Parathyroid adenoma (tissue), 2 donors: ENCODE results near the gene PDE8A.

Source experiments
- H2AFZ ChIP-seq: fragments of 300-600 bp; sonication (generic); one replicate; pipeline ENCODE4 v1.7.0; 2017; ENCODE audit warnings: antibody characterized with exemption, mild to moderate bottlenecking
- H3K27ac ChIP-seq: fragments of 300-600 bp; sonication (generic); one replicate; pipeline ENCODE4 v1.7.0; 2017
- H3K27me3 ChIP-seq: fragments of 300-600 bp; sonication (generic); one replicate; pipeline ENCODE4 v1.7.0; 2017; ENCODE audit warnings: low read length; ENCODE audit not compliant: control insufficient read depth, insufficient read depth
- H3K36me3 ChIP-seq: fragments of 300-600 bp; sonication (generic); one replicate; pipeline ENCODE4 v1.7.0; 2017; ENCODE audit warnings: low read length; ENCODE audit not compliant: control insufficient read depth, insufficient read depth
- H3K4me1 ChIP-seq: fragments of 300-600 bp; sonication (generic); one replicate; pipeline ENCODE4 v1.7.0; 2017; ENCODE audit warnings: control low read depth
- H3K4me2 ChIP-seq: fragments of 300-600 bp; sonication (generic); one replicate; pipeline ENCODE4 v1.7.0; 2017; ENCODE audit warnings: low read length
- H3K4me3 ChIP-seq: fragments of 300-600 bp; sonication (generic); one replicate; pipeline ENCODE4 v1.7.0; 2017; ENCODE audit warnings: low read depth, low read length
- H3K79me2 ChIP-seq: fragments of 300-600 bp; sonication (generic); one replicate; pipeline ENCODE4 v1.7.0; 2017; ENCODE audit warnings: control low read depth
- H3K9ac ChIP-seq: fragments of 300-600 bp; sonication (generic); one replicate; pipeline ENCODE4 v1.7.0; 2017; ENCODE audit warnings: mild to moderate bottlenecking
- H3K9me3 ChIP-seq: fragments of 300-600 bp; sonication (generic); one replicate; pipeline ENCODE4 v1.7.0; 2017; ENCODE audit warnings: low read length; ENCODE audit not compliant: control insufficient read depth
- TF ChIP-seq, protein P1 (sequence below): fragments of 300-600 bp; sonication (generic); IDR thresholded peaks from one replicate; pipeline ENCODE4 v1.7.0; 2017; ENCODE audit warnings: antibody characterized with exemption, mild to moderate bottlenecking
- donor health status: primary hyperparathyroidism.

PDE8A gene

DNA sequence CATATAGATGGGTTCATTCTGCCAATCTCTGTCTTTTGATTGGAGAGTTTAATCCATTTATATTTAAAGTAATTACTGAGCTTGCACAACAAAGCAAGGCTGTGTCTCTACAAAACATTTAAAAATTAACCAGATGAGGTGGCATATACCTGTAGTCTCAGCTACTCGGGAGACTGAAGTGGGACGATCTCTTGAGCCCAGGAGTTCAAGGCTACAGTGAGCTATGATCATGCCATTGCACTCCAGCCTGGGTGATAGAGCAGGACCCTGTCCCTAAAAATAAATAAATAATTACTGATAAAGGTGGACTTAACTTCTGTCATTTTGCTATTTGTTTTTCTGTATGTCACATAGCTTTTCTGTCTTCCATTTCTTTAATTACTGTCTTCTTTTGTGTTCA lies 78.1 kb downstream of the PDE8A start:
- no peak overlapping the region for H3K27ac ChIP-seq
- no peaks in the 10 kb centered on the region for H3K36me3 ChIP-seq
- H3K4me3 ChIP-seq, result no peak overlapping the region
- TF ChIP-seq, protein P1, sequence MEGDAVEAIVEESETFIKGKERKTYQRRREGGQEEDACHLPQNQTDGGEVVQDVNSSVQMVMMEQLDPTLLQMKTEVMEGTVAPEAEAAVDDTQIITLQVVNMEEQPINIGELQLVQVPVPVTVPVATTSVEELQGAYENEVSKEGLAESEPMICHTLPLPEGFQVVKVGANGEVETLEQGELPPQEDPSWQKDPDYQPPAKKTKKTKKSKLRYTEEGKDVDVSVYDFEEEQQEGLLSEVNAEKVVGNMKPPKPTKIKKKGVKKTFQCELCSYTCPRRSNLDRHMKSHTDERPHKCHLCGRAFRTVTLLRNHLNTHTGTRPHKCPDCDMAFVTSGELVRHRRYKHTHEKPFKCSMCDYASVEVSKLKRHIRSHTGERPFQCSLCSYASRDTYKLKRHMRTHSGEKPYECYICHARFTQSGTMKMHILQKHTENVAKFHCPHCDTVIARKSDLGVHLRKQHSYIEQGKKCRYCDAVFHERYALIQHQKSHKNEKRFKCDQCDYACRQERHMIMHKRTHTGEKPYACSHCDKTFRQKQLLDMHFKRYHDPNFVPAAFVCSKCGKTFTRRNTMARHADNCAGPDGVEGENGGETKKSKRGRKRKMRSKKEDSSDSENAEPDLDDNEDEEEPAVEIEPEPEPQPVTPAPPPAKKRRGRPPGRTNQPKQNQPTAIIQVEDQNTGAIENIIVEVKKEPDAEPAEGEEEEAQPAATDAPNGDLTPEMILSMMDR, result no peak
- H3K9me3 ChIP-seq, result no peaks in the 10 kb centered on the region
- peaks cover 4% of the 10 kb centered on the region for H3K4me1 ChIP-seq
- H3K27me3 ChIP-seq, result no peaks in the 10 kb centered on the region
- H3K9ac ChIP-seq, result no peak overlapping the region
- peaks cover 8% of the 10 kb centered on the region for H3K79me2 ChIP-seq
- no peak overlapping the region for H2AFZ ChIP-seq
- no peak overlapping the region for H3K4me2 ChIP-seq

DNA sequence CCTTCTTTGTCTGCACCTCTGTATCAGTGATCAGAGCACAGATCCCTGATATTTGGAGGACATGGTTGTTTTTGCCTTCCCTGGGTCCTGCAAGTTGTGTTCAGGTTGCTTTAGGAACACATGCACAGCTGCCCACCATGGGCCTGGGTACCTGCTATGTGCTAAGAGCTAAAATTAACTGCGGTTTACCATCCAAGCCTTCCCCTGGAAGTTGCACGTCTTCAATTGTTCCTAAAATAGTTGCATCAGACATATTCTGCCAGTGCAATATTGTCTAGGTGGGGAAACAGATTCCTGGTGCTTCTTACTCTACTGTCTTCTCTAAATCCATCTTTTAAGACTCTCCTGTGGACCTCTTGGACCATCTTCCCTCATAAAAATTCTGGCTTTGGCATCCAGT lies 80.9 kb downstream of the PDE8A start:
- Histone ChIP-seq H3K9ac (no peak overlapping the region), H3K27ac (no peak overlapping the region)

DNA sequence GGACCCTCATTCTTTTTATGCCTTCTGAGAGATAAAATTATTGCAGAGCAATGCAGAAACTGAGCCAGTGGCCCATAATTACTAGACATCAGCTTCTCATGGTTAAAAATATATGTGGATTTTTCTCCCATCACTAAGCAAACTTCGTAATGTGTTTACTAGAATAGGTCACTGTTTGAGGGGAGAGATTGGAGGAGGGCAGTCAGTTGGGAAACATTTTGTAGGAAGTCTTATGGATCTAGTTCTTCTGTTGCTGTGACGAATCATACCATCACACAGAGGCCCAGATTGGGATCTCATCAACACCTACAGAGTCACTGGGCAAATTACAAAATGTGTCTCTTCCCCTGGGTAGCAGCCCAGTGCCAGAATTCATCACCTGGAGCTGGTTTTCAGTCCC lies 81.4 kb downstream of the PDE8A start:
- Histone ChIP-seq H3K9ac (no peak overlapping the region), H3K27me3 (no peaks in the 10 kb centered on the region), H3K9me3 (no peaks in the 10 kb centered on the region), H3K36me3 (no peaks in the 10 kb centered on the region), H3K27ac (no peak overlapping the region), H3K4me1 (peaks cover 4% of the 10 kb centered on the region), H3K4me2 (no peak overlapping the region), H2AFZ (no peak overlapping the region), H3K4me3 (no peak overlapping the region), H3K79me2 (no peaks in the 10 kb centered on the region)
- TF ChIP-seq, protein P1, result no peak

More for the DNA sequence above, 80.9 kb downstream of the PDE8A start:
- Histone ChIP-seq H3K9me3 (no peaks in the 10 kb centered on the region), H3K4me3 (no peak overlapping the region), H3K27me3 (no peaks in the 10 kb centered on the region), H3K36me3 (no peaks in the 10 kb centered on the region), H3K4me2 (no peak overlapping the region), H3K4me1 (peaks cover 4% of the 10 kb centered on the region), H3K79me2 (peaks cover 2% of the 10 kb centered on the region), H2AFZ (no peak overlapping the region)
- TF ChIP-seq, protein P1, result no peak

DNA sequence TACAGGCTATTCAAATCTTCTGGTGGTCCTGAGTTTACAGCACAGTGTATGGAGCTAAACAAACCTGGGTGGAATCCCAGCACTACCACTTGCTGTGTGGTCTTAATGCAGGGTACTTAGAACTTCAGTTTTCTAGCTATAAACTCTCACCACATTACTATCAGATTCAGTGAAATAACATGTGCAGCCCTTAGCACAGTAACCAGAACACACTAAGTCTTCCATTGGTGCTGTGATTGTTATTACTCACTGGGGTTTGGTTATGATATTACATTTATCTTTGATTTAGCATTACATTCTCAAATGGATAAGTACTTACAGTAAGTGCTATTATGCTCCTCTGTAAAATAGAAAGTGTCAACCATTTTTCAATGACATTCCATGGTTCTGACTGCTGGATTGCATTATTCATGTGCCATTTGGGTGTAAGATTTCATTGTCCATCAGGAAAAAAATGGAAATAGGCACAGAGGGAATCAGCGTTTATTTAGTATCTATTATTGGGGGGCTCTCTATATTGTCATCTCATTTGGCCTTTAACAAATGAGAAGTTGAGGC lies 81.9 kb downstream of the PDE8A start:
- Histone ChIP-seq H2AFZ (no peak overlapping the region), H3K4me3 (no peak overlapping the region), H3K4me2 (no peak overlapping the region), H3K9ac (no peak overlapping the region), H3K36me3 (no peaks in the 10 kb centered on the region), H3K27ac (no peak overlapping the region), H3K4me1 (peaks cover 4% of the 10 kb centered on the region), H3K79me2 (no peaks in the 10 kb centered on the region), H3K9me3 (no peaks in the 10 kb centered on the region), H3K27me3 (no peaks in the 10 kb centered on the region)
- TF ChIP-seq, protein P1, result no peak

DNA sequence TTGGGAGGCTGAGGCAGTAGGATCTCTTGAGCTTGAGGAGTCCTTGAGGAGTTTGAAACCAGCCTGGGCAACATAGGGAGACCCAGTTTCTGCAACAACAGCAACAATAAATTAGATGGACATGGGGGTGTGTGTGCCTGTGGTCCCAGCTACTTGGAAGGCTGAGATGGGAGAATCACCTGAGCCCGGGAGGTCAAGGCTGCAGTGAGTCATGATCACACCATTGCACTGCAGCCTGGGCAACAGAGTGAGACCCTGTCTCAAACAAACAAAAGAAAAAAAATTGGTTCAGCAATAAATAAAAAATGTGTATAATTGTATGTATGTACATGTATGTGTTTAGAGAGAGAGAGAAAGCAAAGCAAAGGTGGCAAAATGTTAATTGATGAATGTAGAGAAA lies 83.1 kb downstream of the PDE8A start:
- H3K4me1 ChIP-seq, result peaks cover 4% of the 10 kb centered on the region
- H3K4me3 ChIP-seq, result no peak overlapping the region
- no peak overlapping the region for H3K4me2 ChIP-seq
- H3K36me3 ChIP-seq, result no peaks in the 10 kb centered on the region
- H3K9me3 ChIP-seq, result no peaks in the 10 kb centered on the region
- no peaks in the 10 kb centered on the region for H3K79me2 ChIP-seq
- no peak overlapping the region for H3K9ac ChIP-seq
- H3K27ac ChIP-seq, result no peak overlapping the region
- TF ChIP-seq, protein P1, result no peak
- no peaks in the 10 kb centered on the region for H3K27me3 ChIP-seq
- H2AFZ ChIP-seq, result no peak overlapping the region
